GM12878 (cell line): ENCODE measurements around the gene SLC25A13. TPM values are rescaled to one million over a fixed set of nuclear protein-coding genes. Genes with fewer than 3 reads are reported as not detected.

ENCODE experiments used
- ATAC-seq: fragments of 200-7000 bp; cut with Tn5 transposase; 3 replicates; pipeline ENCODE4 v1.9.1; 2020; ENCODE audit warnings: mild to moderate bottlenecking, moderate library complexity
- BruUV-seq: library from RNA; stranded (reverse); fragments of 400-500 nt; replicated peaks from 2 replicates; lab custom pipeline; 2021; lab: Mats Ljungman, UMichigan
- CTCF ChIA-PET: fragments of 300-600 bp; sonication (Branson Sonifier 250); formaldehyde crosslinking; extraction: SDS; loops from one replicate; lab custom pipeline; 2021; ENCODE audit warnings: inconsistent platforms; lab: Yijun Ruan, JAX
- POLR2A ChIA-PET: fragments of 350-600 bp; formaldehyde crosslinking; extraction: SDS; loops from one replicate; lab custom pipeline; 2021; ENCODE audit warnings: inconsistent platforms; lab: Charles Lee
- RAD21 ChIA-PET: fragments of 300-600 bp; sonication (Branson Sonifier 250); formaldehyde crosslinking; loops from one replicate; lab custom pipeline; 2023; ENCODE audit warnings: antibody characterized with exemption; ENCODE audit not compliant: unreplicated experiment; lab: Charles Lee
- SMC1A ChIA-PET: fragments of 300-600 bp; sonication (Branson Sonifier 250); formaldehyde crosslinking; loops from one replicate; lab custom pipeline; 2023; ENCODE audit not compliant: unreplicated experiment, uncharacterized antibody; lab: Charles Lee
- DNase-seq: peaks from one replicate; pipeline ENCODE4 v3.0.0-alpha.2; 2011; ENCODE audit warnings: low read depth, low spot score
- FAIRE-seq: peaks from 3 replicates; lab custom pipeline; 2011; peaks lifted over from hg19 to GRCh38; lab: Jason Lieb, UNC
- H2AFZ ChIP-seq: 2 replicates; pipeline ENCODE4 v1.6.0; 2011; ENCODE audit warnings: low read depth, low read length, control low read depth; ENCODE audit not compliant: control insufficient read depth
- H3K27ac ChIP-seq: 2 replicates; pipeline ENCODE4 v1.5.1; 2011; ENCODE audit warnings: control low read depth; ENCODE audit not compliant: control insufficient read depth, insufficient read depth
- H3K27me3 ChIP-seq, 2 experiments: replicated peaks in 1 of 2; 2 replicates each; pipeline versions ENCODE4 v1.6.0 to v1.6.1; 2011; ENCODE audit warnings: low read length in 1 of 2; ENCODE audit not compliant: control insufficient read depth in 2 of 2, insufficient read depth in 2 of 2
- H3K36me3 ChIP-seq, 2 experiments: 2 replicates each; pipeline ENCODE4 v1.5.1; 2011; ENCODE audit warnings: low read length in 1 of 2; ENCODE audit not compliant: control insufficient read depth in 2 of 2, insufficient read depth in 2 of 2
- H3K4me1 ChIP-seq: 2 replicates; pipeline ENCODE4 v1.6.1; 2011; ENCODE audit warnings: mild to moderate bottlenecking, low read length, moderate library complexity, mixed read lengths; ENCODE audit not compliant: control insufficient read depth, insufficient read depth
- H3K4me2 ChIP-seq: 2 replicates; pipeline ENCODE4 v1.6.0; 2011; ENCODE audit warnings: control low read depth; ENCODE audit not compliant: control insufficient read depth, insufficient read depth
- H3K4me3 ChIP-seq: fragments of 200-600 bp; sonication (generic); 2 replicates; pipeline ENCODE4 v1.5.1; 2016
- H3K79me2 ChIP-seq: 2 replicates; pipeline ENCODE4 v1.6.0; 2011; ENCODE audit warnings: low read length; ENCODE audit not compliant: control insufficient read depth, insufficient read depth
- H3K9ac ChIP-seq: 2 replicates; pipeline ENCODE4 v1.8.0; 2011; ENCODE audit warnings: low read length, control low read depth, mixed read lengths; ENCODE audit not compliant: control insufficient read depth, insufficient read depth
- H3K9me3 ChIP-seq: replicated peaks from 3 replicates; pipeline ENCODE4 v1.5.1; 2011; ENCODE audit warnings: mild to moderate bottlenecking, low read length; ENCODE audit not compliant: control insufficient read depth, insufficient read depth
- H4K20me1 ChIP-seq: 2 replicates; pipeline ENCODE4 v1.6.0; 2011; ENCODE audit not compliant: control insufficient read depth, insufficient read depth
- BRCA1 ChIP-seq: IDR thresholded peaks from 2 replicates; pipeline ENCODE4 v1.6.1; 2011; ENCODE audit warnings: low read depth, low read length, improper control_type of control experiment
- ELK1 ChIP-seq: IDR thresholded peaks from 2 replicates; pipeline ENCODE4 v1.6.1; 2012; ENCODE audit warnings: low read depth, low read length, improper control_type of control experiment
- FOXM1 ChIP-seq: IDR thresholded peaks from 2 replicates; pipeline ENCODE4 v1.6.1; 2012; ENCODE audit warnings: low read depth, mild to moderate bottlenecking, inconsistent platforms, low read length, moderate library complexity
- KAT2A ChIP-seq: conservative IDR thresholded peaks from 2 replicates; pipeline ENCODE4 v1.6.1; 2011; ENCODE audit warnings: low read depth, low read length; ENCODE audit not compliant: control insufficient read depth
- MTA2 ChIP-seq: fragments of 450-650 bp; IDR thresholded peaks from 2 replicates; pipeline ENCODE4 v1.6.1; 2016; ENCODE audit warnings: low read depth, mild to moderate bottlenecking, moderate library complexity
- NKRF ChIP-seq: fragments of 450-650 bp; conservative IDR thresholded peaks from 2 replicates; pipeline ENCODE4 v1.6.1; 2017; ENCODE audit warnings: mild to moderate bottlenecking, moderate library complexity
- RUNX3 ChIP-seq: IDR thresholded peaks from 2 replicates; pipeline ENCODE4 v1.6.1; 2012; ENCODE audit warnings: low read length, inconsistent platforms
- WGBS: methylation state at CpG from one replicate; pipeline ENCODE4 v1.1.6; 2016; ENCODE audit warnings: low lambda C conversion rate; ENCODE audit not compliant: insufficient replicate concordance, insufficient coverage; ENCODE audit errors: missing lambda C conversion rate; 5-methylcytosine and 5-hydroxymethylcytosine counted together
- in situ Hi-C: fragments of 300-500 bp; cut with MboI; formaldehyde crosslinking; loops from 9 replicates; pipeline ENCODE4 v1.14.3; 2018; ENCODE audit warnings: mixed read lengths
- intact Hi-C: fragments of 100-400 bp; cut with micrococcal nuclease; formaldehyde crosslinking; loops from one replicate; pipeline ENCODE4 v1.14.2; 2022; ENCODE audit not compliant: unreplicated experiment
- polyA plus RNA-seq, 11 experiments: library from polyadenylated mRNA; depleted of rRNA in 4 of 11; unstranded in 6 of 11; stranded (reverse) in 5 of 11; fragments of >200 nt; fragmentation: Nextera tagmentation in 4 of 11; fragmentation: Illumina TruSeq in 1 of 11; extraction: Ambion mirVana in 4 of 11; extraction: Trizol in 1 of 11; gene quantifications; 1 replicate in 1 of 11; 2 replicates in 10 of 11; pipeline versions ENCODE4 v1.2.1 to v1.2.3, GENCODE V29; 2011 to 2016; ENCODE audit warnings: inconsistent platforms in 2 of 11, missing spikeins in 2 of 11, low read depth in 1 of 11
- total RNA-seq, 4 experiments: library from RNA; depleted of rRNA in 3 of 4; stranded (reverse); fragments of >200 nt in 3 of 4; fragmentation: Illumina TruSeq in 1 of 4; extraction: Trizol in 1 of 4; gene quantifications; 2 replicates each; pipeline versions ENCODE4 v1.2.1 to v1.2.3, GENCODE V29; 2013 to 2021
- TF ChIP-seq, protein P1 (sequence below): fragments of 150-350 bp; IDR thresholded peaks from 2 replicates; pipeline ENCODE4 v1.6.1; 2016; ENCODE audit warnings: low read depth, low read length
- TF ChIP-seq, protein P2 (sequence below): fragments of 450-650 bp; IDR thresholded peaks from 2 replicates; pipeline ENCODE4 v1.6.1; 2018; ENCODE audit warnings: mild to moderate bottlenecking, low read depth, moderate library complexity; ENCODE audit not compliant: partially characterized antibody
- TF ChIP-seq, protein P3 (sequence below): IDR thresholded peaks from 2 replicates; pipeline ENCODE4 v1.6.1; 2012; ENCODE audit warnings: low read depth, low read length, improper control_type of control experiment

SLC25A13 gene
- total and polyA plus RNA-seq, 10 of the 15 experiments (the other 5 are each of a cell fraction or from before 2014, with no cell fraction given): 7.0 to 24.7 (median 18.6) TPM

DNA sequence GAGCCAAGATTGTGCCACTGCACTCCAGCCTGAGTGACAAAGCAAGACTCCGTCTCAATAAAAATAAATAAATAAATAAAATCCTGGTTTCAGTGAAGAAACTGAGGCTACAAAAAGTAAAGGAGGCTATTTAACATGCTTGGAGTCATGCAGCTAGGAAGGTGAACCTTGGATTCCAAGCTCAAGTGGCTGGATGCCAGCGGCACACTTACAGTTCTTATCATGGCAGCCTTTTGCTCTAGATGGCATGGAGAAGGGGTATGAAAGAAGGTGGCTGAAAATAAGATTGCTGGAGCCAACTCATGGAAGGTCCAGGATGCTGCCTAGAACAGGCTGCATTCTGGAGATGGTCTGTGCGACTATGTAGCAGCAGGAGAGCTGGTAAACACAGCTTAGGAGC is 170.0 kb downstream of the SLC25A13 start:
- no peak overlapping the region for H3K27ac ChIP-seq
- no peak overlapping the region for H3K9ac ChIP-seq
- H3K27me3 ChIP-seq: no peaks in the 10 kb centered on the region
- H3K9me3 ChIP-seq: no peaks in the 10 kb centered on the region
- no peak for FAIRE-seq
- POLR2A ChIA-PET: no interaction called here
- H2AFZ ChIP-seq: no peak overlapping the region
- BruUV-seq: no TSS peak
- no peak overlapping the region for H3K4me2 ChIP-seq
- no peak for ATAC-seq
- H4K20me1 ChIP-seq: no peaks in the 10 kb centered on the region
- no peaks in the 10 kb centered on the region for H3K79me2 ChIP-seq
- H3K36me3 ChIP-seq: peaks cover 0 to 1% of the 10 kb centered on the region in 2 experiments; a peak in 1 of 4 replicates
- CTCF ChIA-PET: interaction anchor here (0.7 kb wide), 1 partner anchor 967 kb away, joined by 3 read pairs; no protein-coding TSS in a partner anchor
- 93% methylated on average over 3 of the region's 3 CpGs for WGBS
- intact Hi-C loops: no loop called here
- in situ Hi-C loops: no loop called here
- no peak overlapping the region for H3K4me3 ChIP-seq
- H3K4me1 ChIP-seq: no peaks in the 10 kb centered on the region
- DNase-seq: no peak
- SMC1A ChIA-PET: no interaction called here
- RAD21 ChIA-PET: interaction anchor here (0.6 kb wide), 1 partner anchor 280 kb away, joined by 3 read pairs; no protein-coding TSS in a partner anchor
- TF ChIP-seq, protein P1, sequence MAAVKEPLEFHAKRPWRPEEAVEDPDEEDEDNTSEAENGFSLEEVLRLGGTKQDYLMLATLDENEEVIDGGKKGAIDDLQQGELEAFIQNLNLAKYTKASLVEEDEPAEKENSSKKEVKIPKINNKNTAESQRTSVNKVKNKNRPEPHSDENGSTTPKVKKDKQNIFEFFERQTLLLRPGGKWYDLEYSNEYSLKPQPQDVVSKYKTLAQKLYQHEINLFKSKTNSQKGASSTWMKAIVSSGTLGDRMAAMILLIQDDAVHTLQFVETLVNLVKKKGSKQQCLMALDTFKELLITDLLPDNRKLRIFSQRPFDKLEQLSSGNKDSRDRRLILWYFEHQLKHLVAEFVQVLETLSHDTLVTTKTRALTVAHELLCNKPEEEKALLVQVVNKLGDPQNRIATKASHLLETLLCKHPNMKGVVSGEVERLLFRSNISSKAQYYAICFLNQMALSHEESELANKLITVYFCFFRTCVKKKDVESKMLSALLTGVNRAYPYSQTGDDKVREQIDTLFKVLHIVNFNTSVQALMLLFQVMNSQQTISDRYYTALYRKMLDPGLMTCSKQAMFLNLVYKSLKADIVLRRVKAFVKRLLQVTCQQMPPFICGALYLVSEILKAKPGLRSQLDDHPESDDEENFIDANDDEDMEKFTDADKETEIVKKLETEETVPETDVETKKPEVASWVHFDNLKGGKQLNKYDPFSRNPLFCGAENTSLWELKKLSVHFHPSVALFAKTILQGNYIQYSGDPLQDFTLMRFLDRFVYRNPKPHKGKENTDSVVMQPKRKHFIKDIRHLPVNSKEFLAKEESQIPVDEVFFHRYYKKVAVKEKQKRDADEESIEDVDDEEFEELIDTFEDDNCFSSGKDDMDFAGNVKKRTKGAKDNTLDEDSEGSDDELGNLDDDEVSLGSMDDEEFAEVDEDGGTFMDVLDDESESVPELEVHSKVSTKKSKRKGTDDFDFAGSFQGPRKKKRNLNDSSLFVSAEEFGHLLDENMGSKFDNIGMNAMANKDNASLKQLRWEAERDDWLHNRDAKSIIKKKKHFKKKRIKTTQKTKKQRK: no peak
- no peak for TF ChIP-seq RUNX3
- TF ChIP-seq, protein P2, sequence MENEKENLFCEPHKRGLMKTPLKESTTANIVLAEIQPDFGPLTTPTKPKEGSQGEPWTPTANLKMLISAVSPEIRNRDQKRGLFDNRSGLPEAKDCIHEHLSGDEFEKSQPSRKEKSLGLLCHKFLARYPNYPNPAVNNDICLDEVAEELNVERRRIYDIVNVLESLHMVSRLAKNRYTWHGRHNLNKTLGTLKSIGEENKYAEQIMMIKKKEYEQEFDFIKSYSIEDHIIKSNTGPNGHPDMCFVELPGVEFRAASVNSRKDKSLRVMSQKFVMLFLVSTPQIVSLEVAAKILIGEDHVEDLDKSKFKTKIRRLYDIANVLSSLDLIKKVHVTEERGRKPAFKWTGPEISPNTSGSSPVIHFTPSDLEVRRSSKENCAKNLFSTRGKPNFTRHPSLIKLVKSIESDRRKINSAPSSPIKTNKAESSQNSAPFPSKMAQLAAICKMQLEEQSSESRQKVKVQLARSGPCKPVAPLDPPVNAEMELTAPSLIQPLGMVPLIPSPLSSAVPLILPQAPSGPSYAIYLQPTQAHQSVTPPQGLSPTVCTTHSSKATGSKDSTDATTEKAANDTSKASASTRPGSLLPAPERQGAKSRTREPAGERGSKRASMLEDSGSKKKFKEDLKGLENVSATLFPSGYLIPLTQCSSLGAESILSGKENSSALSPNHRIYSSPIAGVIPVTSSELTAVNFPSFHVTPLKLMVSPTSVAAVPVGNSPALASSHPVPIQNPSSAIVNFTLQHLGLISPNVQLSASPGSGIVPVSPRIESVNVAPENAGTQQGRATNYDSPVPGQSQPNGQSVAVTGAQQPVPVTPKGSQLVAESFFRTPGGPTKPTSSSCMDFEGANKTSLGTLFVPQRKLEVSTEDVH: no peak
- no peak for TF ChIP-seq KAT2A
- no peak for TF ChIP-seq MTA2
- TF ChIP-seq BRCA1: no peak
- TF ChIP-seq FOXM1: no peak
- TF ChIP-seq, protein P3, sequence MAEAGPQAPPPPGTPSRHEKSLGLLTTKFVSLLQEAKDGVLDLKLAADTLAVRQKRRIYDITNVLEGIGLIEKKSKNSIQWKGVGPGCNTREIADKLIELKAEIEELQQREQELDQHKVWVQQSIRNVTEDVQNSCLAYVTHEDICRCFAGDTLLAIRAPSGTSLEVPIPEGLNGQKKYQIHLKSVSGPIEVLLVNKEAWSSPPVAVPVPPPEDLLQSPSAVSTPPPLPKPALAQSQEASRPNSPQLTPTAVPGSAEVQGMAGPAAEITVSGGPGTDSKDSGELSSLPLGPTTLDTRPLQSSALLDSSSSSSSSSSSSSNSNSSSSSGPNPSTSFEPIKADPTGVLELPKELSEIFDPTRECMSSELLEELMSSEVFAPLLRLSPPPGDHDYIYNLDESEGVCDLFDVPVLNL: no peak
- no peak for TF ChIP-seq NKRF
- TF ChIP-seq ELK1: no peak
